GM13976 (cell line): ENCODE data around the gene STXBP6.

ENCODE experiments used
- DNase-seq: peaks from one replicate; pipeline ENCODE4 v3.0.0; 2012; ENCODE audit warnings: low spot score
- CTCF ChIP-seq: IDR thresholded peaks from 2 replicates; pipeline ENCODE4 v1.5.1; 2012; ENCODE audit warnings: borderline replicate concordance, mild to moderate bottlenecking; ENCODE audit not compliant: insufficient read depth; ENCODE audit errors: extremely low read depth, missing control alignments, control extremely low read depth
- in situ Hi-C: fragments of 300-500 bp; cut with MboI; formaldehyde crosslinking; loops from one replicate; pipeline ENCODE4 v1.12.0; 2022; ENCODE audit warnings: low sequenced_read_pairs, mixed read lengths, inconsistent platforms; ENCODE audit not compliant: unreplicated experiment

Gene STXBP6

GRCh38 chr14:25039933-25040332 is 10.0 kb downstream of the STXBP6 start:
- in situ Hi-C loops: no loop called here
- DNase-seq: no peak
- TF ChIP-seq CTCF: no peak

- DNase-seq: no peak
- TF ChIP-seq CTCF: no peak
- in situ Hi-C loops: no loop called here
These were observed 11.8 kb downstream of the STXBP6 start for GRCh38 chr14:25038044-25038668.

- in situ Hi-C loops: no loop called here
- TF ChIP-seq CTCF: no peak
- DNase-seq: no peak
These were observed 12.9 kb downstream of the STXBP6 start for GRCh38 chr14:25037032-25037431.

GRCh38 chr14:25034803-25035681 is 14.9 kb downstream of the STXBP6 start:
- in situ Hi-C loops: no loop called here
- no peak for DNase-seq

GRCh38 chr14:25033358-25033757 is 16.6 kb downstream of the STXBP6 start:
- no peak for TF ChIP-seq CTCF
- in situ Hi-C loops: no loop called here

More at GRCh38 chr14:25034803-25035681, 14.9 kb downstream of the STXBP6 start:
- no peak for TF ChIP-seq CTCF

GRCh38 chr14:25032092-25032784 is 17.7 kb downstream of the STXBP6 start:
- TF ChIP-seq CTCF: no peak
- DNase-seq: no peak
- in situ Hi-C loops: no loop called here

More at GRCh38 chr14:25033358-25033757, 16.6 kb downstream of the STXBP6 start:
- DNase-seq: no peak
